ENCODE data around the gene PNKD.

GRCh38 chr2:218229239-218229638 lies 41.1 kb upstream of the PNKD start:
- no peak for TF ChIP-seq POLR2A (IDR thresholded peaks at IDR 0.05)
- TF ChIP-seq CTCF (IDR thresholded peaks at IDR 0.05 in 4 of 5, conservative IDR thresholded peaks at IDR 0.05 in 1 of 5): no peak
